ENCODE results near the gene C3orf49. TPM values are rescaled to one million over a fixed set of nuclear protein-coding genes. Genes with fewer than 3 reads are reported as not detected.

C3orf49 gene
- polyA plus RNA-seq, 1 of the 3 experiments (the other 2 are of a cell fraction): not detected

DNA sequence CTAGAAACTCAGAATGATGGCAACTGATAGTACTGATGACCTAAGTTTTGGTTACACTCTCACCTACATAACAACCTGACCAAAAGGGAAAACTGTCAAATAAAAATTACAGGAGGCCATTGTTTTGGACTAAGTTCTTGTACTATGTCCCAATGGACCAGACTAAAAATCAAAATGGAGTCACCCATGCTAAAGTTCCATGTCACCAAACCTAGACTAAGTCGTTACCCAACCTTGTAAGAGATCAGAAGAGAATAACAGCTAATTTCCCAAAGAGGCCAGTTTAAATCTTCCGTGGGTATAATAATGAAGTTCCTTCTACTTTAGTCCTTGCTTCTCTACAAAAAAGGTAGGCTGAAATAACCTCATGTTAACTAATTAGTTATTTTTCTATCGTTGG, 32.2 kb downstream of the C3orf49 start:
- Histone ChIP-seq H3K9ac (no peak overlapping the region), H3K36me3 (replicated peaks in 1 of 2; ENCODE audit: control insufficient read depth in 1 of 2, insufficient read depth in 2 of 2, low read length in 1 of 2) (no peaks in the 10 kb centered on the region), H3K27me3 (ENCODE audit: insufficient read depth) (no peaks in the 10 kb centered on the region), H3K27ac (ENCODE audit: low read depth in 2 of 2, low read length in 1 of 2) (no peak overlapping the region), H3K79me2 (ENCODE audit: insufficient read depth) (peaks cover 78% of the 10 kb centered on the region; the same call in 1 of the 2 replicates), H3F3A (replicated peaks; ENCODE audit: insufficient read depth) (peaks cover 4% of the 10 kb centered on the region), H2AFZ (ENCODE audit: low read depth) (no peak overlapping the region), H4K20me1 (ENCODE audit: insufficient read depth) (0 out of 2 replicates have a peak, but pooled peaks cover 3% of the 10 kb centered on the region), H3K4me2 (no peak overlapping the region), H3K4me3 (ENCODE audit: low read depth in 2 of 2, low read length in 1 of 2) (no peak overlapping the region), H3K9me3 (no peaks in the 10 kb centered on the region), H3K9me2 (no peaks in the 10 kb centered on the region), H3K4me1 (ENCODE audit: control insufficient read depth in 1 of 2, insufficient read depth in 2 of 2, low read depth in 1 of 2, low read length in 1 of 2) (no peaks in the 10 kb centered on the region)
- ChIA-PET CTCF (interaction anchor here (0.9 to 1.0 kb wide), 2 partner anchors 32 to 501 kb away, joined by 3 read pairs; partner anchors contain the start of gene C3orf49), POLR2A (no interaction called here)
- DNase-seq: no peak
- no peak for TF ChIP-seq JUND (IDR thresholded peaks at IDR 0.05)
- TF ChIP-seq EZH2phosphoT487 (IDR thresholded peaks at IDR 0.05; ENCODE audit: borderline replicate concordance, low read depth): no peak
- no peak for TF ChIP-seq CHD2 (IDR thresholded peaks at IDR 0.05; ENCODE audit: low read length, partially characterized antibody)
- TF ChIP-seq, protein P1, sequence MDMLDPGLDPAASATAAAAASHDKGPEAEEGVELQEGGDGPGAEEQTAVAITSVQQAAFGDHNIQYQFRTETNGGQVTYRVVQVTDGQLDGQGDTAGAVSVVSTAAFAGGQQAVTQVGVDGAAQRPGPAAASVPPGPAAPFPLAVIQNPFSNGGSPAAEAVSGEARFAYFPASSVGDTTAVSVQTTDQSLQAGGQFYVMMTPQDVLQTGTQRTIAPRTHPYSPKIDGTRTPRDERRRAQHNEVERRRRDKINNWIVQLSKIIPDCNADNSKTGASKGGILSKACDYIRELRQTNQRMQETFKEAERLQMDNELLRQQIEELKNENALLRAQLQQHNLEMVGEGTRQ (IDR thresholded peaks at IDR 0.05; ENCODE audit: borderline replicate concordance, low read depth, low read length): no peak
- no peak for TF ChIP-seq RXRA (IDR thresholded peaks at IDR 0.05; ENCODE audit: borderline replicate concordance, low read depth)
- TF ChIP-seq RCOR1 (IDR thresholded peaks at IDR 0.05; ENCODE audit: low read length): no peak
- TF ChIP-seq GATA2 (CRISPR knock-in tag; IDR thresholded peaks at IDR 0.05): no peak
- no peak for TF ChIP-seq NRF1 (IDR thresholded peaks at IDR 0.05; ENCODE audit: low read depth, low read length)
- TF ChIP-seq TEAD4 (IDR thresholded peaks at IDR 0.05; ENCODE audit: borderline replicate concordance, insufficient read depth): no peak
- TF ChIP-seq ELF1 (IDR thresholded peaks at IDR 0.05): no peak
- no peak for TF ChIP-seq MEF2A (IDR thresholded peaks at IDR 0.05; ENCODE audit: borderline replicate concordance, low read depth)
- TF ChIP-seq FOSL2 (IDR thresholded peaks at IDR 0.05; ENCODE audit: borderline replicate concordance, low read depth): no peak
- TF ChIP-seq, protein P2, sequence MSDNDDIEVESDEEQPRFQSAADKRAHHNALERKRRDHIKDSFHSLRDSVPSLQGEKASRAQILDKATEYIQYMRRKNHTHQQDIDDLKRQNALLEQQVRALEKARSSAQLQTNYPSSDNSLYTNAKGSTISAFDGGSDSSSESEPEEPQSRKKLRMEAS (IDR thresholded peaks at IDR 0.05; ENCODE audit: low read depth): no peak
- no peak for TF ChIP-seq FOXM1 (IDR thresholded peaks at IDR 0.05; ENCODE audit: low read depth)
- no peak for TF ChIP-seq POLR2AphosphoS5 (IDR thresholded peaks at IDR 0.05; ENCODE audit: low read depth, low read length)
- WGBS (ENCODE audit: low lambda C conversion rate): 92% methylated on average over 3 of the region's 3 CpGs

DNA sequence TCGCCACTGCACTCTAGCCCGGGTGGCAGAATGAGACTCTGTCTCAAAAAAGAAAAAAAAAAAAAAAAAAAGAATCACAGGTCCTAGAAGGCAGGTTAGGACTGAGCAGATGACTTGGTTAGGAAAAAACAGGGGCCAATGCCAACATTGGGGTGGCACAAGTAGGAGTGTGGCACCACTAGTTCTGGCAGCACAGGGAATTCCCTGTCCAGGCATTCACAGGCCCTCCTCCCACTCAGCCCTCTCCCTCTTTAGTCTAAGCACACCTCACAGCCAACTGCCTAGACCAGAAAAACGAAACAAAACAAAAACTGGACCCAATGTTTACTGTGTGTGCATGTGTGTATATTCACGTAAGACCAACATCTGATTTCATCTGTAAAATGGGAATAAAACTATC, 34.0 kb downstream of the C3orf49 start:
- Histone ChIP-seq H3K4me3 (ENCODE audit: low read depth in 2 of 2, low read length in 1 of 2) (no peak overlapping the region), H3K9me3 (no peaks in the 10 kb centered on the region), H3K27me3 (ENCODE audit: insufficient read depth) (no peaks in the 10 kb centered on the region), H3K4me1 (ENCODE audit: control insufficient read depth in 1 of 2, insufficient read depth in 2 of 2, low read depth in 1 of 2, low read length in 1 of 2) (no peaks in the 10 kb centered on the region), H3F3A (replicated peaks; ENCODE audit: insufficient read depth) (peaks cover 4% of the 10 kb centered on the region), H4K20me1 (ENCODE audit: insufficient read depth) (0 out of 2 replicates have a peak, but pooled peaks cover under 1% of the 10 kb centered on the region), H3K79me2 (ENCODE audit: insufficient read depth) (peaks cover 88% of the 10 kb centered on the region; the same call in 1 of the 2 replicates), H3K36me3 (replicated peaks in 1 of 2; ENCODE audit: control insufficient read depth in 1 of 2, insufficient read depth in 2 of 2, low read length in 1 of 2) (no peaks in the 10 kb centered on the region), H3K4me2 (no peak overlapping the region), H2AFZ (ENCODE audit: low read depth) (no peak overlapping the region), H3K27ac (ENCODE audit: low read depth in 2 of 2, low read length in 1 of 2) (no peak overlapping the region), H3K9ac (no peak overlapping the region), H3K9me2 (no peaks in the 10 kb centered on the region)
- ChIA-PET POLR2A (no interaction called here), CTCF (no interaction called here)
- no peak for DNase-seq
- 97% methylated on average over 4 of the region's 4 CpGs for WGBS (ENCODE audit: low lambda C conversion rate)
- TF ChIP-seq RXRA (IDR thresholded peaks at IDR 0.05; ENCODE audit: borderline replicate concordance, low read depth) (no peak), FOXM1 (IDR thresholded peaks at IDR 0.05; ENCODE audit: low read depth) (no peak), ZBTB33 (IDR thresholded peaks at IDR 0.05; ENCODE audit: borderline replicate concordance, low read depth) (no peak), RCOR1 (IDR thresholded peaks at IDR 0.05; ENCODE audit: low read length) (no peak), RFX5 (IDR thresholded peaks at IDR 0.05; ENCODE audit: low read length) (no peak), REST (IDR thresholded peaks at IDR 0.05; ENCODE audit: low read depth, low read length) (no peak), YY1 (IDR thresholded peaks at IDR 0.05; ENCODE audit: low read depth) (no peak), NRF1 (IDR thresholded peaks at IDR 0.05; ENCODE audit: low read depth, low read length) (no peak), FOXJ3 (CRISPR knock-in tag; IDR thresholded peaks at IDR 0.05) (no peak), RAD21 (IDR thresholded peaks at IDR 0.05; ENCODE audit: low read length) (no peak), JUND (IDR thresholded peaks at IDR 0.05) (no peak)
- TF ChIP-seq, protein P2 (IDR thresholded peaks at IDR 0.05; ENCODE audit: low read depth): no peak

All from SK-N-SH (cell line).